IMR-90 (cell line): ENCODE results near the gene AASS.

ENCODE experiments used
- CHD1 ChIP-seq: IDR thresholded peaks from 2 replicates; pipeline ENCODE4 v1.6.1; 2012; ENCODE audit warnings: low read depth, low read length, improper control_type of control experiment
- FOS ChIP-seq: fragments of 150-350 bp; IDR thresholded peaks from 2 replicates; pipeline ENCODE4 v1.6.1; 2016; ENCODE audit warnings: low read depth, low read length
- MAFK ChIP-seq: IDR thresholded peaks from 2 replicates; pipeline ENCODE4 v1.6.1; 2012; ENCODE audit warnings: low read depth, low read length, improper control_type of control experiment
- NFE2L2 ChIP-seq: fragments of 150-350 bp; IDR thresholded peaks from 2 replicates; pipeline ENCODE4 v1.6.1; 2016; ENCODE audit warnings: low read depth, mild to moderate bottlenecking, low read length
- POLR2A ChIP-seq: IDR thresholded peaks from 2 replicates; pipeline ENCODE4 v1.6.1; 2012; ENCODE audit warnings: mild to moderate bottlenecking, low read depth, low read length
- RAD21 ChIP-seq: IDR thresholded peaks from 2 replicates; pipeline ENCODE4 v1.6.1; 2012; ENCODE audit warnings: low read length, improper control_type of control experiment
- RCOR1 ChIP-seq: IDR thresholded peaks from 2 replicates; pipeline ENCODE4 v1.6.1; 2012; ENCODE audit warnings: mild to moderate bottlenecking, low read length, improper control_type of control experiment; ENCODE audit not compliant: insufficient replicate concordance
- RFX5 ChIP-seq: IDR thresholded peaks from 2 replicates; pipeline ENCODE4 v1.8.0; 2012; ENCODE audit warnings: low read depth, mild to moderate bottlenecking, low read length, moderate library complexity
- TF ChIP-seq, protein P1 (sequence below): conservative IDR thresholded peaks from 2 replicates; pipeline ENCODE4 v1.5.1; 2012; ENCODE audit warnings: mild to moderate bottlenecking, low read depth, low read length, improper control_type of control experiment
- TF ChIP-seq, protein P2 (sequence below): fragments of 150-350 bp; IDR thresholded peaks from 2 replicates; pipeline ENCODE4 v1.6.1; 2017; ENCODE audit warnings: mild to moderate bottlenecking, antibody characterized with exemption, low read length, low read depth

DNA sequence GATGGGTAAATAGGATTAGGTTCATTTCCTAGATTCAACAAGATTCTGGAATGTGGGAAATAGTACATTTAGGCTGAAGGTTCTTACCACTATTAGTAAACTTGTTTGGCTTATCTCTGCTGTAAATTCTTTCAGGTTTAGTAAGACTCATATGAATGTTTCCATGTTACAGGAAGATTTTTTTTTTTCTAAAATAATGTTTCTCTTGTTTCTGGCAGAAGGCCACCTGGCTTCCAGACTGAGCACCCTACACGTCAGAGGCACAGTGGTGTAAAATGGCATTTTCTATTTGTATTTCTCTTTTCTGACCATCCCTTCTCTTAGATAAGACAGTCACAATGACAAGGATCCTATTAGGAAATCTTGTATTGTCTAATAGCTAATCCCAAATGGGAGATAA lies 22.7 kb upstream of the AASS start:
- TF ChIP-seq, protein P1, sequence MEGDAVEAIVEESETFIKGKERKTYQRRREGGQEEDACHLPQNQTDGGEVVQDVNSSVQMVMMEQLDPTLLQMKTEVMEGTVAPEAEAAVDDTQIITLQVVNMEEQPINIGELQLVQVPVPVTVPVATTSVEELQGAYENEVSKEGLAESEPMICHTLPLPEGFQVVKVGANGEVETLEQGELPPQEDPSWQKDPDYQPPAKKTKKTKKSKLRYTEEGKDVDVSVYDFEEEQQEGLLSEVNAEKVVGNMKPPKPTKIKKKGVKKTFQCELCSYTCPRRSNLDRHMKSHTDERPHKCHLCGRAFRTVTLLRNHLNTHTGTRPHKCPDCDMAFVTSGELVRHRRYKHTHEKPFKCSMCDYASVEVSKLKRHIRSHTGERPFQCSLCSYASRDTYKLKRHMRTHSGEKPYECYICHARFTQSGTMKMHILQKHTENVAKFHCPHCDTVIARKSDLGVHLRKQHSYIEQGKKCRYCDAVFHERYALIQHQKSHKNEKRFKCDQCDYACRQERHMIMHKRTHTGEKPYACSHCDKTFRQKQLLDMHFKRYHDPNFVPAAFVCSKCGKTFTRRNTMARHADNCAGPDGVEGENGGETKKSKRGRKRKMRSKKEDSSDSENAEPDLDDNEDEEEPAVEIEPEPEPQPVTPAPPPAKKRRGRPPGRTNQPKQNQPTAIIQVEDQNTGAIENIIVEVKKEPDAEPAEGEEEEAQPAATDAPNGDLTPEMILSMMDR: no peak
- no peak for TF ChIP-seq RCOR1
- TF ChIP-seq POLR2A: no peak
- TF ChIP-seq FOS: no peak
- no peak for TF ChIP-seq NFE2L2
- no peak for TF ChIP-seq RFX5
- no peak for TF ChIP-seq RAD21
- TF ChIP-seq, protein P2, sequence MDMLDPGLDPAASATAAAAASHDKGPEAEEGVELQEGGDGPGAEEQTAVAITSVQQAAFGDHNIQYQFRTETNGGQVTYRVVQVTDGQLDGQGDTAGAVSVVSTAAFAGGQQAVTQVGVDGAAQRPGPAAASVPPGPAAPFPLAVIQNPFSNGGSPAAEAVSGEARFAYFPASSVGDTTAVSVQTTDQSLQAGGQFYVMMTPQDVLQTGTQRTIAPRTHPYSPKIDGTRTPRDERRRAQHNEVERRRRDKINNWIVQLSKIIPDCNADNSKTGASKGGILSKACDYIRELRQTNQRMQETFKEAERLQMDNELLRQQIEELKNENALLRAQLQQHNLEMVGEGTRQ: no peak
- no peak for TF ChIP-seq MAFK
- no peak for TF ChIP-seq CHD1
